Measurements from ENCODE around the gene MAP3K1. TPM values are rescaled to one million over a fixed set of nuclear protein-coding genes. Genes with fewer than 3 reads are reported as not detected.
A peak's percentile ranks its signal among the peaks of the same experiment; 100 is the strongest.
"Not testable (repeated sequence)": the region's sequence is repeated elsewhere in the genome, so short reads cannot be mapped to it uniquely, and the experiment has no call there.

MAP3K1 gene
- total RNA-seq, 1 donor from 2014 or later: 20.3 TPM

DNA sequence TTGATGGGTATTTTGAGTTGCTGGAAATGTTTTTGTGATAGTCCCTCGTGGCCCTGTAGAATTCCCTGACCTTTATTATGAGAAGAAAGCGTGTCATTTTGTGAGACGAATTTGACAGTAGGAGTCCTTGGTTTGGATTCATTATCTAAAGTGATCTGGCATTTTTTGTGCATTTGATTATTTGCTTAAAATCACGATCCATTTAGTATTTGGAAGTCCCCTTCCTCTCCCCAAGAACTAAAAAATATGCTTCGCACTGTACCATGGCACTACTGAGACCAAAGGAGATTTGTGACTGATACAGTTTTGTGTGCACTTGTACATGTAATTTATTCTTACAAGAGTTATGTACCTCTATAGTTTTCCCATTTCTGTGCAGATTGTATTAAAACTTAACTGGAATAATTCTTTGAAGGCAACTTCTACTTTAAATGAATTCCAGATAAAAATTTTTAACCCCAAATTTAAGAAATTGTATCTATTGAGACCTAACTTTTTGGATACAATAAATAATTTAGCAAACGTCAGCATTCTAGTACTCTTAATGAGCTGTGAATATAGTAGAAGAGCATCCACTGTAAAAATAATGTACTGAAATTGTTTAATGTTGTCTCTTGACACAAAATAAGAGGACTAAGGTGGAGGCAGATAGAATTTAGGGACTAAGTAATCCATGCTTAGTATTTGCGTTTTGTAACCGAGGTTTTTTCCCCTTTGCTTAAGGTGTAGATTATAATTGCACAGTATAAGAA, 2.1 kb downstream of the MAP3K1 start:
- DNase-seq (no peak), ATAC-seq (no peak)
- no peaks in the 10 kb centered on the region for H3K36me3 ChIP-seq
- no peaks in the 10 kb centered on the region for H3K27me3 ChIP-seq
- peak overlapping the region; percentile 88 for H3K4me3 ChIP-seq
- intact Hi-C loops (cut with DNase I): no loop called here
- H3K9me3 ChIP-seq: no peaks in the 10 kb centered on the region
- H3K27ac ChIP-seq: peak overlapping the region; percentile 91
- TF ChIP-seq, protein P1, sequence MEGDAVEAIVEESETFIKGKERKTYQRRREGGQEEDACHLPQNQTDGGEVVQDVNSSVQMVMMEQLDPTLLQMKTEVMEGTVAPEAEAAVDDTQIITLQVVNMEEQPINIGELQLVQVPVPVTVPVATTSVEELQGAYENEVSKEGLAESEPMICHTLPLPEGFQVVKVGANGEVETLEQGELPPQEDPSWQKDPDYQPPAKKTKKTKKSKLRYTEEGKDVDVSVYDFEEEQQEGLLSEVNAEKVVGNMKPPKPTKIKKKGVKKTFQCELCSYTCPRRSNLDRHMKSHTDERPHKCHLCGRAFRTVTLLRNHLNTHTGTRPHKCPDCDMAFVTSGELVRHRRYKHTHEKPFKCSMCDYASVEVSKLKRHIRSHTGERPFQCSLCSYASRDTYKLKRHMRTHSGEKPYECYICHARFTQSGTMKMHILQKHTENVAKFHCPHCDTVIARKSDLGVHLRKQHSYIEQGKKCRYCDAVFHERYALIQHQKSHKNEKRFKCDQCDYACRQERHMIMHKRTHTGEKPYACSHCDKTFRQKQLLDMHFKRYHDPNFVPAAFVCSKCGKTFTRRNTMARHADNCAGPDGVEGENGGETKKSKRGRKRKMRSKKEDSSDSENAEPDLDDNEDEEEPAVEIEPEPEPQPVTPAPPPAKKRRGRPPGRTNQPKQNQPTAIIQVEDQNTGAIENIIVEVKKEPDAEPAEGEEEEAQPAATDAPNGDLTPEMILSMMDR (IDR thresholded peaks at IDR 0.05): no peak
- H3K4me1 ChIP-seq: peaks cover 35% of the 10 kb centered on the region

DNA sequence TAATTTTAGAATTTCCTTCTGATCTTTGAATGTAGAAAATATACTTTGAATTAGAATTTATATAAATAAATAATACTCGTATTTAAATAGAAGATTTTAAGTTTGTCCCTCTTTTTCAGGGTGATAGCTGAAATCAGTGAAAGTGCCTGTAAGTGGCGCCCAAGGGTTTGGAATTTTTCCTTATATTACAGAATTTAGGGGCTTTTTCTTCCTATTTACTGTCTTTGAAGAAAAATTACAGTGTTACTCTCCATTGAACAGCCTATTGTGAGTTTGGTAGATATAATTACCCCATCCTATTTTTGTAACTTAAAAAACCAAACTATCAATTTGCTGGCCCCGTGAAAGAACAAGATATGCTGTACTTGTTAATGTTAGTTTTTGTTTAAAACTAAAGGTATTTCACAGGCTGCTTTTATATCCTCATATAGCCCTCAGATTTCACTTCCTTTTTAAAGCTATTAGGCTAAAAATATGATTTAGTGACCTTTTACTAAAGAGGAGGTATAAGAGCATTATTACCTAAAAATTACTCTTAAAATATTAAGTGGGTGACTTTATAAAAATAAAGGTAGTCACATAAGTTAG, 3.2 kb downstream of the MAP3K1 start:
- Histone ChIP-seq H3K36me3 (no peaks in the 10 kb centered on the region), H3K27ac (peak overlapping the region; percentile 51), H3K27me3 (no peaks in the 10 kb centered on the region), H3K4me3 (peak overlapping the region; percentile 32), H3K4me1 (peaks cover 46% of the 10 kb centered on the region), H3K9me3 (no peaks in the 10 kb centered on the region)
- DNase-seq: no peak
- no peak for ATAC-seq
- intact Hi-C loops (cut with DNase I): no loop called here
- TF ChIP-seq, protein P1 (IDR thresholded peaks at IDR 0.05): peak; percentile 34

DNA sequence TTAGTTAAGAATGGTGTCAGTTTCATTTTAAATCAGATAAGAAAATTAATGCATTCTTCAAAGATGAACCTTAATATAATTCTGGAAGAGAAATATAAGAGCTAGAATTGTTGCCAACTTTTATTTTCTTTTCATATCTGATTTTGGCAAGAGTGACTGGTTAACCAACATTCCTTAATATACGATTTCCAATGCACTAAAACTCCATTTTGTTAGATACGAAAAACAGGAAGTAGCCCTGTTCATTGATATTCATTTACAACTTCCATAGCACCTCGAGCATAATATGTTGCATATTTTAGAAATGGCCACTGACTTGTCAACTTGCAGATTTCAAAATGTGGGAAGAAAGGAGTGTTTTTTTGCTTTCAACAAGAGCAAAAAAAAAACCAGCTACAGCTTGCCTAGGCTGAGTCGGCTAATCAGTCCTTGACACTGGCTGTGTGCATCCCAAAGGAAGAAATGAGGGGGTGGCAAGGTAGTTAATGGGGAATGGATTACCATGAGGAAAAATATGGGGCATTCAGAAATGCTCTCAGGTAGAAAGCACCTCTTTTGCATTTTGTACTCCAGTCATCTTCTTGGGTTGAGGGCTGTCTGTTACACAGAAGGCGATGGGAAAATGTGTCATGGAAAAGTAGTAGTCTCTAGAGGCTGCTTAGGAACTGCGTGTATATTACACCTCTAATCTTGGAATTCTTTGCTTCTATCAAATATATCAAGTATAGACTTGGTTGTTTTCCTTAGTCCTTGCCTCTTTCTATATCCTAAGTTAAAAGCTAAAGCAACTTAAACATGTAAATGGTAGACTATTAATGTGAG, 3.9 kb downstream of the MAP3K1 start:
- ATAC-seq (no peak), DNase-seq (no peak)
- Histone ChIP-seq H3K4me1 (peaks cover 53% of the 10 kb centered on the region), H3K9me3 (no peaks in the 10 kb centered on the region), H3K36me3 (no peaks in the 10 kb centered on the region), H3K27me3 (no peaks in the 10 kb centered on the region), H3K27ac (peak overlapping the region; percentile 51), H3K4me3 (peak overlapping the region; percentile 32)
- intact Hi-C loops (cut with DNase I): no loop called here
- TF ChIP-seq, protein P1 (IDR thresholded peaks at IDR 0.05): no peak

DNA sequence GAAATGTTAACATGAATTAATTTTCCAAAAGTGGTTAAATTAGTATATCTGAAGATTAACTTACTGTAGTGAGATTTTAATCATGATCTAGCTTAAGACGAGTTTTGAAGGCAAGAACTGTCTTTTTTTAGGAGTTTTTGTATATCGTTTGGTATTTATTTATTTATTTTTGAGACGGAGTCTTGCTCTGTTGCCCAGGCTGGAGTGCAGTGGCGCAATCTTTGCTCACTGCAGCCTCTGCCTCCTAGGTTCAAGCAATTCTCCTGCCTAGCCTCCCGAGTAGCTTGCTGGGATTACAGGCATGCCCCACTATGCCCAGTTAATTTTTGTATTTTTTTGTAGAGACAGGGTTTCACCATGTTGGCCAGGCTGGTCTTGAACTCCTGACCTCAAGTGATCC, 6.5 kb downstream of the MAP3K1 start:
- H3K4me3 ChIP-seq; H3K36me3 ChIP-seq; ATAC-seq; DNase-seq; intact Hi-C loops (cut with DNase I); H3K9me3 ChIP-seq; H3K27me3 ChIP-seq; H3K27ac ChIP-seq: not testable (repeated sequence)
- H3K4me1 ChIP-seq: peaks cover 59% of the 10 kb centered on the region

DNA sequence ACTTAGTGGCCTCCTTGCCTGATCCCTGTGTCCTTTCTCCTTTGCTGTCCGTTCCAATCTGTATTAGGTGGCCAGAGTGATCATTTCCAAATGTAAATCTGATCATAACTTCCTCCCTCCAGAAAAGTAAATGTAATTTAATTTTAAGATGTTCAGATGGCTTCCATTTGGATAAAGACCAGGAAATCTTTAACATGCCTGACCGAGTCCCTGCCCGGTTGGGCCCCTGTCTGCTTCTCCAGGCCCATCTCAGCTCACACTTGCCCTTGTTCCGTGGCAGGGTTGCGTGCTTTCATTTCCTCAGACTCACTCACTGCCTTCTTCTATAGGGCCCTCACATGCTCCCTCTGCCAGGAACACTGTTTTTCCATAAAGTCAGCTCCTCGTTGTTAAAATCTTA, 7.6 kb downstream of the MAP3K1 start:
- TF ChIP-seq, protein P1 (IDR thresholded peaks at IDR 0.05): no peak
- Histone ChIP-seq H3K4me1 (peaks cover 52% of the 10 kb centered on the region), H3K36me3 (no peaks in the 10 kb centered on the region), H3K27me3 (no peaks in the 10 kb centered on the region), H3K4me3 (no peak overlapping the region), H3K27ac (no peak overlapping the region), H3K9me3 (no peaks in the 10 kb centered on the region)
- intact Hi-C loops (cut with DNase I): no loop called here
- DNase-seq (no peak), ATAC-seq (peak; percentile 71)

DNA sequence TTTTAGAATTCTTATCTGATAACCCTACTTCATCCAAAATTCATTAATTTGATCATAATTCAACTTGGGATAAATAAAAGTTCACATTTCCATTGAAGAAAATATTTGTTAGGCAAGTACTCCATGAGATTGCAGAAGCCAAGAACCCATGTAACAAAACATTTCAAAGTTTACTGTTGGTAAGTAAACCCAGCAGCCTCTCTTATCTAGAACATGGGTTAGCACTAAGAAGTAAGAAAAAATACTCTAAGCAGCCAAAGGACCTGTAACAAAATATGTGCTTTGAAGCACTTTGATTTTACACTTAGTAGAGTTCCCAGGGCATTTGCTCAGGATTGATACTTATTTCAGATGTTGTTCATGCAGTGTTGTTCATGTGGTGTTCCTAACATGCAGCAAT, 8.7 kb downstream of the MAP3K1 start:
- Histone ChIP-seq H3K4me3 (no peak overlapping the region), H3K9me3 (no peaks in the 10 kb centered on the region), H3K27ac (no peak overlapping the region), H3K36me3 (no peaks in the 10 kb centered on the region), H3K4me1 (peaks cover 41% of the 10 kb centered on the region), H3K27me3 (no peaks in the 10 kb centered on the region)
- peak; percentile 33 for ATAC-seq
- TF ChIP-seq, protein P1 (IDR thresholded peaks at IDR 0.05): no peak
- intact Hi-C loops (cut with DNase I): no loop called here
- DNase-seq: no peak

Data from upper lobe of right lung (tissue), 1 donor.